Prostate gland (tissue), 2 donors: Measurements from ENCODE around the gene CMSS1.

Experiments
- POLR2AphosphoS5 ChIP-seq: sonication (generic); formaldehyde crosslinking; IDR thresholded peaks from one replicate; pipeline ENCODE4 v1.6.1; 2017; ENCODE audit warnings: antibody characterized with exemption
- TF ChIP-seq, protein P1 (sequence below), 4 experiments: fragments of 200-600 bp in 2 of 4; fragments of 450-650 bp in 2 of 4; sonication (generic) in 2 of 4; IDR thresholded peaks; 1 replicate in 3 of 4; 2 replicates in 1 of 4; pipeline ENCODE4 v1.5.1; 2016 to 2019; ENCODE audit warnings: antibody characterized with exemption in 4 of 4, mild to moderate bottlenecking in 2 of 4, moderate library complexity in 2 of 4

GRCh38 chr3:99925584-99926230, 108.0 kb downstream of the CMSS1 start:
- TF ChIP-seq, protein P1, sequence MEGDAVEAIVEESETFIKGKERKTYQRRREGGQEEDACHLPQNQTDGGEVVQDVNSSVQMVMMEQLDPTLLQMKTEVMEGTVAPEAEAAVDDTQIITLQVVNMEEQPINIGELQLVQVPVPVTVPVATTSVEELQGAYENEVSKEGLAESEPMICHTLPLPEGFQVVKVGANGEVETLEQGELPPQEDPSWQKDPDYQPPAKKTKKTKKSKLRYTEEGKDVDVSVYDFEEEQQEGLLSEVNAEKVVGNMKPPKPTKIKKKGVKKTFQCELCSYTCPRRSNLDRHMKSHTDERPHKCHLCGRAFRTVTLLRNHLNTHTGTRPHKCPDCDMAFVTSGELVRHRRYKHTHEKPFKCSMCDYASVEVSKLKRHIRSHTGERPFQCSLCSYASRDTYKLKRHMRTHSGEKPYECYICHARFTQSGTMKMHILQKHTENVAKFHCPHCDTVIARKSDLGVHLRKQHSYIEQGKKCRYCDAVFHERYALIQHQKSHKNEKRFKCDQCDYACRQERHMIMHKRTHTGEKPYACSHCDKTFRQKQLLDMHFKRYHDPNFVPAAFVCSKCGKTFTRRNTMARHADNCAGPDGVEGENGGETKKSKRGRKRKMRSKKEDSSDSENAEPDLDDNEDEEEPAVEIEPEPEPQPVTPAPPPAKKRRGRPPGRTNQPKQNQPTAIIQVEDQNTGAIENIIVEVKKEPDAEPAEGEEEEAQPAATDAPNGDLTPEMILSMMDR (IDR thresholded peaks at IDR 0.05): no peak
- TF ChIP-seq POLR2AphosphoS5: peak; percentile 43
